Smooth muscle cell (in vitro differentiated cells): ENCODE results near the gene SMIM35. TPM values are rescaled to one million over a fixed set of nuclear protein-coding genes. Genes with fewer than 3 reads are reported as not detected.

ENCODE experiments used
- DNase-seq: peaks from one replicate; lab custom pipeline; 2025; ENCODE audit not compliant: unreplicated experiment; lab: John Stamatoyannopoulos, UW
- H2AFZ ChIP-seq: fragments of 200-600 bp; sonication (generic); 2 replicates; pipeline ENCODE4 v1.6.0; 2016; ENCODE audit warnings: antibody characterized with exemption, low read depth, mild to moderate bottlenecking
- H3F3A ChIP-seq: fragments of 200-600 bp; sonication (generic); 2 replicates; pipeline ENCODE4 v1.6.0; 2017; ENCODE audit warnings: antibody characterized with exemption, low read depth
- H3K27ac ChIP-seq: fragments of 200-600 bp; sonication (generic); 2 replicates; pipeline ENCODE4 v1.5.1; 2016; ENCODE audit warnings: low read depth, mild to moderate bottlenecking
- H3K27me3 ChIP-seq: fragments of 200-600 bp; sonication (generic); 2 replicates; pipeline ENCODE4 v1.6.1; 2016; ENCODE audit warnings: low read depth, mild to moderate bottlenecking
- H3K36me3 ChIP-seq: fragments of 200-600 bp; sonication (generic); 2 replicates; pipeline ENCODE4 v1.5.1; 2016; ENCODE audit warnings: low read depth
- H3K4me1 ChIP-seq: fragments of 200-600 bp; sonication (generic); 2 replicates; pipeline ENCODE4 v1.5.1; 2016; ENCODE audit warnings: low read depth
- H3K4me2 ChIP-seq: fragments of 200-600 bp; sonication (generic); 2 replicates; pipeline ENCODE4 v1.6.0; 2016; ENCODE audit warnings: mild to moderate bottlenecking
- H3K4me3 ChIP-seq: fragments of 200-600 bp; sonication (generic); 2 replicates; pipeline ENCODE4 v1.5.1; 2016; ENCODE audit warnings: mild to moderate bottlenecking
- H3K79me2 ChIP-seq: fragments of 200-600 bp; sonication (generic); 2 replicates; pipeline ENCODE4 v1.6.0; 2016; ENCODE audit warnings: low read depth, mild to moderate bottlenecking
- H3K9ac ChIP-seq: fragments of 200-600 bp; sonication (generic); 2 replicates; pipeline ENCODE4 v1.6.0; 2016; ENCODE audit warnings: low read depth
- H3K9me3 ChIP-seq: fragments of 200-600 bp; sonication (generic); replicated peaks from 2 replicates; pipeline ENCODE4 v1.5.1; 2016; ENCODE audit warnings: low read depth
- H4K20me1 ChIP-seq: fragments of 200-600 bp; sonication (generic); 2 replicates; pipeline ENCODE4 v1.6.0; 2016; ENCODE audit warnings: low read depth
- CTCF ChIP-seq: fragments of 200-600 bp; sonication (generic); IDR thresholded peaks from 2 replicates; pipeline ENCODE4 v1.5.1; 2017; ENCODE audit warnings: borderline replicate concordance, mild to moderate bottlenecking, antibody characterized with exemption; ENCODE audit not compliant: insufficient read depth, poor library complexity, severe bottlenecking
- WGBS: methylation state at CpG from one replicate; pipeline ENCODE4 v1.1.7; 2016; ENCODE audit warnings: low lambda C conversion rate; 5-methylcytosine and 5-hydroxymethylcytosine counted together
- polyA plus RNA-seq: library from polyadenylated mRNA; unstranded; fragments of >200 nt; fragmentation: Nextera tagmentation; extraction: Ambion mirVana; gene quantifications from 2 replicates; pipeline ENCODE4 v1.2.1, GENCODE V29; 2016
- total RNA-seq: library from RNA; depleted of rRNA; stranded (reverse); fragments of >200 nt; gene quantifications from 2 replicates; pipeline ENCODE4 v1.2.3, GENCODE V29; 2014

Gene SMIM35
- total and polyA plus RNA-seq, 2 experiments from 2014 or later: not detected

- H2AFZ ChIP-seq: no peak overlapping the region
- peaks cover 13% of the 10 kb centered on the region for H3K4me1 ChIP-seq
- no peak overlapping the region for H3K9ac ChIP-seq
- H3K4me2 ChIP-seq: no peak overlapping the region
- H3K27me3 ChIP-seq: no peaks in the 10 kb centered on the region
- WGBS: 93% methylated on average over 5 of the region's 5 CpGs
- H3K36me3 ChIP-seq: no peaks in the 10 kb centered on the region
- no peaks in the 10 kb centered on the region for H4K20me1 ChIP-seq
- no peak for TF ChIP-seq CTCF
- no peaks in the 10 kb centered on the region for H3K79me2 ChIP-seq
- peaks cover 8% of the 10 kb centered on the region for H3F3A ChIP-seq
- H3K27ac ChIP-seq: peak overlapping the region; percentile 72
- no peak for DNase-seq
- H3K4me3 ChIP-seq: no peak overlapping the region
- H3K9me3 ChIP-seq: no peaks in the 10 kb centered on the region
Observed at GRCh38 chr11:118001494-118001971, 85.2 kb downstream of the SMIM35 start.

GRCh38 chr11:118000850-118001228, 85.9 kb downstream of the SMIM35 start:
- Histone ChIP-seq H3F3A (peaks cover 8% of the 10 kb centered on the region), H3K79me2 (no peaks in the 10 kb centered on the region), H3K36me3 (no peaks in the 10 kb centered on the region), H4K20me1 (no peaks in the 10 kb centered on the region), H2AFZ (no peak overlapping the region), H3K27ac (no peak overlapping the region), H3K4me3 (no peak overlapping the region), H3K4me1 (peaks cover 13% of the 10 kb centered on the region), H3K9me3 (no peaks in the 10 kb centered on the region), H3K4me2 (no peak overlapping the region), H3K9ac (no peak overlapping the region), H3K27me3 (no peaks in the 10 kb centered on the region)
- WGBS: 92% methylated on average over 1 of the region's 1 CpG
- DNase-seq: no peak
- TF ChIP-seq CTCF: no peak

- H2AFZ ChIP-seq: no peak overlapping the region
- WGBS: 93% methylated on average over 4 of the region's 4 CpGs
Observed at GRCh38 chr11:118000067-118000849, 86.5 kb downstream of the SMIM35 start.

More at GRCh38 chr11:118000067-118000849, 86.5 kb downstream of the SMIM35 start:
- no peaks in the 10 kb centered on the region for H4K20me1 ChIP-seq
- no peaks in the 10 kb centered on the region for H3K36me3 ChIP-seq
- peaks cover 13% of the 10 kb centered on the region for H3K4me1 ChIP-seq
- no peaks in the 10 kb centered on the region for H3K9me3 ChIP-seq
- no peak overlapping the region for H3K4me2 ChIP-seq
- no peak overlapping the region for H3K9ac ChIP-seq
- no peak overlapping the region for H3K27ac ChIP-seq
- H3K4me3 ChIP-seq: no peak overlapping the region
- no peak for DNase-seq
- H3F3A ChIP-seq: peaks cover 8% of the 10 kb centered on the region
- no peak for TF ChIP-seq CTCF
- no peaks in the 10 kb centered on the region for H3K79me2 ChIP-seq
- no peaks in the 10 kb centered on the region for H3K27me3 ChIP-seq
